H9 (cell line): ENCODE results near the gene ARPC1B. TPM values are rescaled to one million over a fixed set of nuclear protein-coding genes. Genes with fewer than 3 reads are reported as not detected.

Source experiments
- DNase-seq: peaks from one replicate; pipeline ENCODE4 v3.0.0-alpha.2; 2017
- H2AFZ ChIP-seq: one replicate; pipeline ENCODE4 v1.6.1; 2013; ENCODE audit warnings: mild to moderate bottlenecking, low read length, control low read depth, moderate library complexity
- H2AK5ac ChIP-seq: 2 replicates; pipeline ENCODE4 v1.6.1; 2013; ENCODE audit warnings: low read length, control low read depth, mixed read lengths; ENCODE audit not compliant: insufficient read length
- H2BK120ac ChIP-seq: one replicate; pipeline ENCODE4 v1.6.1; 2013; ENCODE audit warnings: low read depth, mild to moderate bottlenecking, low read length, control low read depth, inconsistent platforms; ENCODE audit not compliant: poor library complexity, severe bottlenecking
- H2BK12ac ChIP-seq: 2 replicates; pipeline ENCODE4 v1.6.1; 2013; ENCODE audit warnings: low read length, control low read depth, mixed read lengths, low read depth; ENCODE audit not compliant: insufficient read length
- H2BK15ac ChIP-seq: 2 replicates; pipeline ENCODE4 v1.6.1; 2013; ENCODE audit warnings: low read depth, low read length, control low read depth
- H2BK20ac ChIP-seq: one replicate; pipeline ENCODE4 v1.6.1; 2013; ENCODE audit warnings: low read depth, mild to moderate bottlenecking, low read length, control low read depth, inconsistent platforms; ENCODE audit not compliant: poor library complexity, severe bottlenecking
- H2BK5ac ChIP-seq: 2 replicates; pipeline ENCODE4 v1.6.1; 2013; ENCODE audit warnings: low read length, control low read depth, mixed read lengths; ENCODE audit not compliant: insufficient read length
- H3K14ac ChIP-seq: 2 replicates; pipeline ENCODE4 v1.6.1; 2013; ENCODE audit warnings: low read length, control low read depth; ENCODE audit not compliant: insufficient read depth
- H3K18ac ChIP-seq: 2 replicates; pipeline ENCODE4 v1.6.1; 2013; ENCODE audit warnings: low read depth, mild to moderate bottlenecking, mixed read lengths, low read length, control low read depth; ENCODE audit not compliant: insufficient read length
- H3K23ac ChIP-seq: 2 replicates; pipeline ENCODE4 v1.6.1; 2013; ENCODE audit warnings: low read length, control low read depth, mixed read lengths, low read depth; ENCODE audit not compliant: insufficient read length
- H3K23me2 ChIP-seq: 2 replicates; pipeline ENCODE4 v1.6.1; 2013; ENCODE audit warnings: low read depth, mild to moderate bottlenecking, mixed read lengths, low read length, control low read depth; ENCODE audit not compliant: insufficient read length, poor library complexity, severe bottlenecking
- H3K27ac ChIP-seq: 2 replicates; pipeline ENCODE4 v1.5.1; 2013; ENCODE audit warnings: low read length, control low read depth, mixed read lengths, low read depth; ENCODE audit not compliant: insufficient read length
- H3K27me3 ChIP-seq: 2 replicates; pipeline ENCODE4 v1.6.1; 2013; ENCODE audit warnings: low read length, control low read depth, inconsistent platforms; ENCODE audit not compliant: insufficient read depth
- H3K4ac ChIP-seq: 2 replicates; pipeline ENCODE4 v1.6.1; 2013; ENCODE audit warnings: low read depth, mild to moderate bottlenecking, control low read depth, inconsistent platforms, low read length, moderate library complexity
- H3K4me1 ChIP-seq: 2 replicates; pipeline ENCODE4 v1.6.1; 2013; ENCODE audit warnings: low read length, control low read depth, inconsistent platforms; ENCODE audit not compliant: insufficient read depth
- H3K4me2 ChIP-seq: 2 replicates; pipeline ENCODE4 v1.6.1; 2013; ENCODE audit warnings: low read length, control low read depth, mixed read lengths; ENCODE audit not compliant: insufficient read length, insufficient read depth
- H3K56ac ChIP-seq: 2 replicates; pipeline ENCODE4 v1.6.1; 2013; ENCODE audit warnings: low read depth, mild to moderate bottlenecking, mixed read lengths, low read length, control low read depth; ENCODE audit not compliant: insufficient read length
- H3K79me1 ChIP-seq: 2 replicates; pipeline ENCODE4 v1.6.1; 2013; ENCODE audit warnings: low read depth, mild to moderate bottlenecking, moderate library complexity, low read length, control low read depth, inconsistent platforms; ENCODE audit not compliant: insufficient read depth, poor library complexity, severe bottlenecking
- H3K79me2 ChIP-seq: 2 replicates; pipeline ENCODE4 v1.6.1; 2013; ENCODE audit warnings: low read length, control low read depth, inconsistent platforms; ENCODE audit not compliant: insufficient read depth
- H3K9ac ChIP-seq: 2 replicates; pipeline ENCODE4 v1.6.1; 2013; ENCODE audit warnings: low read length, control low read depth, mixed read lengths; ENCODE audit not compliant: insufficient read length; ENCODE audit errors: extremely low read depth
- H3K9me3 ChIP-seq: one replicate; pipeline ENCODE4 v1.6.1; 2013; ENCODE audit warnings: low read depth, low read length, inconsistent platforms; ENCODE audit not compliant: control insufficient read depth
- H3T11ph ChIP-seq: one replicate; pipeline ENCODE4 v1.6.1; 2013; ENCODE audit warnings: mild to moderate bottlenecking, low read length, control low read depth, inconsistent platforms
- H4K20me1 ChIP-seq: one replicate; pipeline ENCODE4 v1.6.1; 2013; ENCODE audit not compliant: control insufficient read depth, insufficient read length, insufficient read depth
- H4K5ac ChIP-seq: 2 replicates; pipeline ENCODE4 v1.6.1; 2013; ENCODE audit warnings: low read depth, mild to moderate bottlenecking, mixed read lengths, low read length, control low read depth; ENCODE audit not compliant: insufficient read length
- H4K8ac ChIP-seq: replicated peaks from 2 replicates; pipeline ENCODE4 v1.6.1; 2013; ENCODE audit warnings: low read length, control low read depth, mixed read lengths, low read depth; ENCODE audit not compliant: insufficient read length
- H4K91ac ChIP-seq: 2 replicates; pipeline ENCODE4 v1.6.1; 2013; ENCODE audit warnings: low read depth, mild to moderate bottlenecking, moderate library complexity, mixed read lengths, low read length, control low read depth; ENCODE audit not compliant: insufficient read length
- H3K27ac Mint-ChIP-seq, 3 experiments: 2 replicates in 2 of 3; 3 replicates in 1 of 3; pipeline ENCODE4 v1.8.0; 2020 to 2021; ENCODE audit warnings: mixed read lengths in 3 of 3, mild to moderate bottlenecking in 1 of 3, moderate library complexity in 1 of 3
- H3K27me3 Mint-ChIP-seq: 2 replicates; pipeline ENCODE4 v1.8.0; 2021; ENCODE audit warnings: low read depth, mild to moderate bottlenecking, moderate library complexity, mixed read lengths
- H3K36me3 Mint-ChIP-seq, 3 experiments: 2 replicates in 2 of 3; 3 replicates in 1 of 3; pipeline ENCODE4 v1.8.0; 2020 to 2021; ENCODE audit warnings: low read depth in 3 of 3, mixed read lengths in 3 of 3; ENCODE audit not compliant: insufficient read depth in 1 of 3
- H3K4me1 Mint-ChIP-seq, 2 experiments: 2 replicates each; pipeline ENCODE4 v1.8.0; 2020; ENCODE audit warnings: mixed read lengths in 2 of 2
- H3K4me3 Mint-ChIP-seq, 2 experiments: 2 replicates in 1 of 2; 3 replicates in 1 of 2; pipeline ENCODE4 v1.8.0; 2020 to 2021; ENCODE audit warnings: mild to moderate bottlenecking in 2 of 2, mixed read lengths in 2 of 2, moderate library complexity in 1 of 2
- H3K9me3 Mint-ChIP-seq, 2 experiments: 2 replicates in 1 of 2; 3 replicates in 1 of 2; pipeline ENCODE4 v1.8.0; 2020; ENCODE audit warnings: mild to moderate bottlenecking in 2 of 2, mixed read lengths in 2 of 2, moderate library complexity in 1 of 2
- WGBS: extraction: QIAGEN DNeasy Blood & Tissue Kit; methylation state at CpG from one replicate; pipeline ENCODE4 v1.1.7; 2013; ENCODE audit warnings: missing lambda C conversion rate, low lambda C conversion rate, mixed read lengths; ENCODE audit not compliant: insufficient read length; ENCODE audit errors: extremely low coverage; 5-methylcytosine and 5-hydroxymethylcytosine counted together
- total RNA-seq: library from RNA; stranded (reverse); gene quantifications from 2 replicates; pipeline ENCODE4 v1.2.1, GENCODE V29; 2021
- TF ChIP-seq, protein P1 (sequence below): fragments of 200-600 bp; sonication (generic); conservative IDR thresholded peaks from 3 replicates; pipeline ENCODE4 v1.8.0; 2021; ENCODE audit warnings: antibody characterized with exemption, mild to moderate bottlenecking

ARPC1B gene
- total RNA-seq, 1 experiment from 2014 or later: 56.3 TPM

DNA sequence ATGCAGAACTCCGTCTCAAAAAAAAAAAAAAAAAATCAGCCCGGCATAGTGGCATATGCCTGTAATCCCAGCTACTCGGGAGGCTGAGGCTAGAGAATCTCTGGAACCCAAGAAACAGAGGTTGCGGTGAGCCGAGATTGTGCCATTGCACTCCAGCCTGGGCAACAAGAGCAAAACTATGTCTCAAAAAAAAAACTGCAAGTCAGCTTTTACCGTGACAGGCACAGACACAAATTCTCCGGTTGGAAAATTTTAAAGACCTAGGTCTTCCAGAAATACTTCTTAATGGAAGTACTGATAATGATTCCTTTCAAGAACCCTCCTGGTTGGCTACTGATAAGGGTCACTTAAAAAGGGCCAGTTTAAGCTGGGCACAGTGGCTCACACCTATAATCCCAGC is 19.4 kb upstream of the ARPC1B start:
- Histone ChIP-seq H3K23me2 (no peaks in the 10 kb centered on the region), H2BK12ac (no peak overlapping the region), H3K23ac (no peak overlapping the region), H3K14ac (no peak overlapping the region), H3K9ac (no peak overlapping the region), H2BK5ac (no peak overlapping the region), H3K27me3 (no peaks in the 10 kb centered on the region), H3K4ac (no peak overlapping the region), H3K9me3 (no peaks in the 10 kb centered on the region), H4K91ac (no peak overlapping the region), H3K79me2 (no peaks in the 10 kb centered on the region), H3T11ph (no peak overlapping the region), H2BK15ac (no peak overlapping the region), H4K20me1 (no peaks in the 10 kb centered on the region), H2BK120ac (no peak overlapping the region), H3K4me2 (no peak overlapping the region), H3K56ac (no peak overlapping the region), H3K27ac (no peak overlapping the region), H4K5ac (no peak overlapping the region), H3K79me1 (no peaks in the 10 kb centered on the region), H4K8ac (no peak overlapping the region), H2AFZ (no peak overlapping the region), H3K18ac (no peak overlapping the region), H2AK5ac (no peak overlapping the region), H3K4me1 (no peaks in the 10 kb centered on the region), H2BK20ac (no peak overlapping the region)
- H3K27ac Mint-ChIP-seq: no peak overlapping the region
- peaks cover 23 to 62% (median 47%) of the 10 kb centered on the region in 3 experiments; a peak in 6 of 7 replicates for H3K36me3 Mint-ChIP-seq
- no peak overlapping the region for H3K4me3 Mint-ChIP-seq
- H3K9me3 Mint-ChIP-seq: no peaks in the 10 kb centered on the region
- TF ChIP-seq, protein P1, sequence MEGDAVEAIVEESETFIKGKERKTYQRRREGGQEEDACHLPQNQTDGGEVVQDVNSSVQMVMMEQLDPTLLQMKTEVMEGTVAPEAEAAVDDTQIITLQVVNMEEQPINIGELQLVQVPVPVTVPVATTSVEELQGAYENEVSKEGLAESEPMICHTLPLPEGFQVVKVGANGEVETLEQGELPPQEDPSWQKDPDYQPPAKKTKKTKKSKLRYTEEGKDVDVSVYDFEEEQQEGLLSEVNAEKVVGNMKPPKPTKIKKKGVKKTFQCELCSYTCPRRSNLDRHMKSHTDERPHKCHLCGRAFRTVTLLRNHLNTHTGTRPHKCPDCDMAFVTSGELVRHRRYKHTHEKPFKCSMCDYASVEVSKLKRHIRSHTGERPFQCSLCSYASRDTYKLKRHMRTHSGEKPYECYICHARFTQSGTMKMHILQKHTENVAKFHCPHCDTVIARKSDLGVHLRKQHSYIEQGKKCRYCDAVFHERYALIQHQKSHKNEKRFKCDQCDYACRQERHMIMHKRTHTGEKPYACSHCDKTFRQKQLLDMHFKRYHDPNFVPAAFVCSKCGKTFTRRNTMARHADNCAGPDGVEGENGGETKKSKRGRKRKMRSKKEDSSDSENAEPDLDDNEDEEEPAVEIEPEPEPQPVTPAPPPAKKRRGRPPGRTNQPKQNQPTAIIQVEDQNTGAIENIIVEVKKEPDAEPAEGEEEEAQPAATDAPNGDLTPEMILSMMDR: no peak
- WGBS: no CpG with 5 or more reads among the region's 7 CpGs
- no peak for DNase-seq
- no peaks in the 10 kb centered on the region for H3K27me3 Mint-ChIP-seq
- peaks cover 3 to 6% of the 10 kb centered on the region in 2 experiments; a peak in 3 of 4 replicates for H3K4me1 Mint-ChIP-seq
